Esophagus muscularis mucosa (tissue), 4 donors: Measurements from ENCODE around the gene SEC14L1. TPM values are rescaled to one million over a fixed set of nuclear protein-coding genes. Genes with fewer than 3 reads are reported as not detected.
A peak's percentile ranks its signal among the peaks of the same experiment; 100 is the strongest.

ENCODE experiments used
- DNase-seq: peaks from one replicate; pipeline ENCODE4 v3.0.0-alpha.2; 2017; ENCODE audit errors: extremely low spot score
- H3K27ac ChIP-seq, 4 donors: fragments of 200-600 bp; sonication (generic); replicated peaks in 1 of 4; 1 replicate in 3 of 4; 2 replicates in 1 of 4; pipeline ENCODE4 v1.5.1; 2016 to 2019; ENCODE audit warnings: mild to moderate bottlenecking in 1 of 4
- H3K27me3 ChIP-seq, 4 donors: fragments of 200-600 bp; sonication (generic); one replicate each; pipeline versions ENCODE4 v1.5.1 to v1.6.0; 2016 to 2019
- H3K36me3 ChIP-seq, 4 donors: fragments of 200-600 bp; sonication (generic); one replicate each; pipeline ENCODE4 v1.5.1; 2016 to 2019
- H3K4me1 ChIP-seq, 4 donors: fragments of 200-600 bp; sonication (generic); one replicate each; pipeline ENCODE4 v1.5.1; 2016 to 2019
- H3K4me3 ChIP-seq, 4 donors: fragments of 200-600 bp; sonication (generic); 1 replicate in 2 of 4; 2 replicates in 2 of 4; pipeline ENCODE4 v1.5.1; 2016 to 2019; ENCODE audit warnings: mild to moderate bottlenecking in 4 of 4, moderate library complexity in 1 of 4
- H3K9me3 ChIP-seq, 4 donors: fragments of 200-600 bp; sonication (generic); 1 replicate in 3 of 4; 2 replicates in 1 of 4; pipeline ENCODE4 v1.5.1; 2016 to 2019
- EP300 ChIP-seq: sonication (generic); formaldehyde crosslinking; IDR thresholded peaks from one replicate; pipeline ENCODE4 v1.6.1; 2017; ENCODE audit warnings: antibody characterized with exemption
- POLR2A ChIP-seq: fragments of 450-650 bp; IDR thresholded peaks from one replicate; pipeline ENCODE4 v1.6.1; 2017; ENCODE audit warnings: antibody characterized with exemption, moderate library complexity, mild to moderate bottlenecking, low read depth
- POLR2AphosphoS5 ChIP-seq, 2 donors: sonication (generic); formaldehyde crosslinking; IDR thresholded peaks; one replicate each; pipeline ENCODE4 v1.6.1; 2017; ENCODE audit warnings: antibody characterized with exemption in 2 of 2
- whole genome bisulfite sequencing: methylation state at CpG from one replicate; pipeline ENCODE4 v1.1.5; 2018; 5-methylcytosine and 5-hydroxymethylcytosine counted together
- intact Hi-C: fragments of 100-400 bp; cut with DNase I; formaldehyde crosslinking; loops from one replicate; pipeline ENCODE4 v1.15.1; 2023
- total RNA-seq, 4 donors: library from RNA; depleted of rRNA; stranded (reverse); fragments of >200 nt; gene quantifications; one replicate each; pipeline versions ENCODE4 v1.1.0 to v1.2.1, GENCODE V29; 2016
- TF ChIP-seq, protein P1 (sequence below), 3 experiments: fragments of 200-600 bp in 2 of 3; fragments of 450-650 bp in 1 of 3; sonication (generic) in 2 of 3; IDR thresholded peaks; one replicate each; pipeline ENCODE4 v1.5.1; 2017 to 2019; ENCODE audit warnings: antibody characterized with exemption in 3 of 3, mild to moderate bottlenecking in 2 of 3, moderate library complexity in 1 of 3

The SEC14L1 gene
- total RNA-seq, 4 donors from 2014 or later = 40.7 to 96.4 (median 64.4) TPM

- intact Hi-C loops = no loop called here
- H3K4me1 ChIP-seq = peaks cover 0 to 4% (median 0%) of the 10 kb centered on the region in 4 donors
- no peak overlapping the region for H3K27ac ChIP-seq
- DNase-seq = no peak
- WGBS = 66% methylated on average over 10 of the region's 10 CpGs
- H3K4me3 ChIP-seq = no peak overlapping the region
- H3K36me3 ChIP-seq = peaks cover 62 to 100% (median 96%) of the 10 kb centered on the region in 4 donors
- H3K9me3 ChIP-seq = no peaks in the 10 kb centered on the region
- no peaks in the 10 kb centered on the region for H3K27me3 ChIP-seq
- TF ChIP-seq POLR2AphosphoS5 (IDR thresholded peaks at IDR 0.05) (peak in 1 of 2 donors; percentile 37), EP300 (no peak)
These were observed 59.9 kb downstream of the SEC14L1 start for GRCh38 chr17:77200711-77201110.

GRCh38 chr17:77203436-77203835, 62.7 kb downstream of the SEC14L1 start:
- TF ChIP-seq POLR2AphosphoS5 (IDR thresholded peaks at IDR 0.05) (no peak), POLR2A (no peak), EP300 (no peak)
- TF ChIP-seq, protein P1, sequence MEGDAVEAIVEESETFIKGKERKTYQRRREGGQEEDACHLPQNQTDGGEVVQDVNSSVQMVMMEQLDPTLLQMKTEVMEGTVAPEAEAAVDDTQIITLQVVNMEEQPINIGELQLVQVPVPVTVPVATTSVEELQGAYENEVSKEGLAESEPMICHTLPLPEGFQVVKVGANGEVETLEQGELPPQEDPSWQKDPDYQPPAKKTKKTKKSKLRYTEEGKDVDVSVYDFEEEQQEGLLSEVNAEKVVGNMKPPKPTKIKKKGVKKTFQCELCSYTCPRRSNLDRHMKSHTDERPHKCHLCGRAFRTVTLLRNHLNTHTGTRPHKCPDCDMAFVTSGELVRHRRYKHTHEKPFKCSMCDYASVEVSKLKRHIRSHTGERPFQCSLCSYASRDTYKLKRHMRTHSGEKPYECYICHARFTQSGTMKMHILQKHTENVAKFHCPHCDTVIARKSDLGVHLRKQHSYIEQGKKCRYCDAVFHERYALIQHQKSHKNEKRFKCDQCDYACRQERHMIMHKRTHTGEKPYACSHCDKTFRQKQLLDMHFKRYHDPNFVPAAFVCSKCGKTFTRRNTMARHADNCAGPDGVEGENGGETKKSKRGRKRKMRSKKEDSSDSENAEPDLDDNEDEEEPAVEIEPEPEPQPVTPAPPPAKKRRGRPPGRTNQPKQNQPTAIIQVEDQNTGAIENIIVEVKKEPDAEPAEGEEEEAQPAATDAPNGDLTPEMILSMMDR (IDR thresholded peaks at IDR 0.05) = no peak
- no peak for DNase-seq
- WGBS = 94% methylated on average over 12 of the region's 12 CpGs
- H3K9me3 ChIP-seq = no peaks in the 10 kb centered on the region
- no peak overlapping the region for H3K27ac ChIP-seq
- intact Hi-C loops = no loop called here
- H3K36me3 ChIP-seq = peaks cover 55 to 100% (median 94%) of the 10 kb centered on the region in 4 donors
- H3K27me3 ChIP-seq = no peaks in the 10 kb centered on the region
- no peak overlapping the region for H3K4me3 ChIP-seq
- H3K4me1 ChIP-seq = peaks cover 7 to 18% (median 15%) of the 10 kb centered on the region in 4 donors

DNA sequence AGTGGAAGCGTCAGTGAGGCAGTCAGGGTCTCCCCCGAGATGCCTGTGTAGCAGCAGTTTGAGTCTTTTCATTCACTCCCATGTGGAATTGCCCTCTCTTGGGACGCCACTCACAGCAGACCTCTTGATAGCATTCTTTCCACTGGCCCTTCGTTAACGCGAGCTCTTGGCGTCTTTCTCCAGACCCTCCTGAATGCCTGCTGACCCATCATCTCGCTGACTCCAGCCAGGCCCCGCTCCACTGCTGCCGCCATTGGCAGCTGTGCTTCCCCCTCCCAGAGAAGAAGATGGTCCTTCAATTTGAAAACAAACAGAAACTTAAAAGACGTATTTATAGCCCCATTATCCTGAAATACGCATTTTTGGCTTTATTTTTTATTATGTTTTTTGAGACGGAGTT, 63.1 kb downstream of the SEC14L1 start:
- Histone ChIP-seq H3K4me1 (peaks cover 11 to 21% (median 18%) of the 10 kb centered on the region in 4 donors), H3K9me3 (no peaks in the 10 kb centered on the region), H3K27me3 (no peaks in the 10 kb centered on the region), H3K27ac (no peak overlapping the region), H3K4me3 (no peak overlapping the region), H3K36me3 (peaks cover 53 to 100% (median 93%) of the 10 kb centered on the region in 4 donors)
- TF ChIP-seq, protein P1 (IDR thresholded peaks at IDR 0.05) = no peak
- TF ChIP-seq POLR2A (no peak), EP300 (no peak), POLR2AphosphoS5 (IDR thresholded peaks at IDR 0.05) (no peak)
- intact Hi-C loops = no loop called here
- DNase-seq = no peak
- 89% methylated on average over 13 of the region's 13 CpGs for WGBS

- Histone ChIP-seq H3K4me1 (peaks cover 15 to 26% (median 21%) of the 10 kb centered on the region in 4 donors), H3K27me3 (no peaks in the 10 kb centered on the region), H3K9me3 (no peaks in the 10 kb centered on the region), H3K36me3 (peaks cover 49 to 100% (median 94%) of the 10 kb centered on the region in 4 donors), H3K27ac (no peak overlapping the region), H3K4me3 (no peak overlapping the region)
- 78% methylated on average over 8 of the region's 8 CpGs for WGBS
- intact Hi-C loops = no loop called here
- DNase-seq = no peak
- TF ChIP-seq POLR2AphosphoS5 (IDR thresholded peaks at IDR 0.05) (no peak), POLR2A (no peak)
- TF ChIP-seq, protein P1 (IDR thresholded peaks at IDR 0.05) = no peak
These were observed 63.8 kb downstream of the SEC14L1 start for GRCh38 chr17:77204536-77204935.

DNA sequence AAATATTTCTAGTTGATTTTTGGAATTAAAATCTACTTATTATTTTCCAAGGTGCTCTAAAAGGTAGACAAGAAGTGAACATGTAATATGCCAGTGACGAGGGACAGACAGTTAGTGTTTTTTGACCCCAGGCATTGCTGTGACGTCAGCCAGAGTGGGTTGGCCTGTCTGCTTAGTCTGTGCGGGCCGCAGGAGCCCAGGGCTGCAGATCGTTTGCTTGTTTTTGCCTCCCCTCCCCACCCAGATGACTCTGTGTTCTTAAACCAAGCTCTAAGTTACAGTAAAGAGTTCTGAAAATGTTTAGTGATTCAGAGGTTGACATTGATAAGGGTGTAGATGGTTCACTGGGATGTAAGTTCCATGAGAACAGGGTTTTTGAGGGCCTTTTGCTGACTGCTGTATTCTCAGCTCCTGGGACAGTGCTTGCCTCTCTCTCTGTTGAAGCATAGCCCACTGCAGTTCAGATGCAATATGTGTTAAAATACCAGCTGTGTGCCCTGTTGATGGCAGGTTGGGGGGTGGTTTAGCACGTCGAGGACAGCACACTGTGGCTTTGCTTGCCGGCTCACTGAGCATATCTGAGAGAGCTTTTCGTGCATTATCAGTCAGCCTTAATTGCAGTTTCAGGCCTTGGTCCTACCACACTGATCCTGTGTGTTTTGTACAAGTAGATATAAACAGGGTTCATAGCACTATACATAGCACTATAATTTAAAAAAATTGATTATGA, 64.8 kb downstream of the SEC14L1 start:
- intact Hi-C loops = no loop called here
- no peak for DNase-seq
- Histone ChIP-seq H3K4me1 (peaks cover 15 to 29% (median 22%) of the 10 kb centered on the region in 4 donors), H3K9me3 (no peaks in the 10 kb centered on the region), H3K27ac (peak overlapping the region in 1 of 4 donors; percentile 22), H3K27me3 (no peaks in the 10 kb centered on the region), H3K36me3 (peaks cover 54 to 100% (median 94%) of the 10 kb centered on the region in 4 donors), H3K4me3 (no peak overlapping the region)
- TF ChIP-seq POLR2AphosphoS5 (IDR thresholded peaks at IDR 0.05) (no peak), EP300 (no peak), POLR2A (no peak)
- TF ChIP-seq, protein P1 (IDR thresholded peaks at IDR 0.05) = no peak
- WGBS = 83% methylated on average over 7 of the region's 9 CpGs
